H9 (cell line): ENCODE data around the gene FAM240A. TPM values are rescaled to one million over a fixed set of nuclear protein-coding genes. Genes with fewer than 3 reads are reported as not detected.

Experiments
- DNase-seq: peaks from one replicate; pipeline ENCODE4 v3.0.0-alpha.2; 2017
- H2AFZ ChIP-seq: one replicate; pipeline ENCODE4 v1.6.1; 2013; ENCODE audit warnings: mild to moderate bottlenecking, low read length, control low read depth, moderate library complexity
- H2AK5ac ChIP-seq: 2 replicates; pipeline ENCODE4 v1.6.1; 2013; ENCODE audit warnings: low read length, control low read depth, mixed read lengths; ENCODE audit not compliant: insufficient read length
- H2BK120ac ChIP-seq: one replicate; pipeline ENCODE4 v1.6.1; 2013; ENCODE audit warnings: low read depth, mild to moderate bottlenecking, low read length, control low read depth, inconsistent platforms; ENCODE audit not compliant: poor library complexity, severe bottlenecking
- H2BK12ac ChIP-seq: 2 replicates; pipeline ENCODE4 v1.6.1; 2013; ENCODE audit warnings: low read length, control low read depth, mixed read lengths, low read depth; ENCODE audit not compliant: insufficient read length
- H2BK15ac ChIP-seq: 2 replicates; pipeline ENCODE4 v1.6.1; 2013; ENCODE audit warnings: low read depth, low read length, control low read depth
- H2BK20ac ChIP-seq: one replicate; pipeline ENCODE4 v1.6.1; 2013; ENCODE audit warnings: low read depth, mild to moderate bottlenecking, low read length, control low read depth, inconsistent platforms; ENCODE audit not compliant: poor library complexity, severe bottlenecking
- H2BK5ac ChIP-seq: 2 replicates; pipeline ENCODE4 v1.6.1; 2013; ENCODE audit warnings: low read length, control low read depth, mixed read lengths; ENCODE audit not compliant: insufficient read length
- H3K14ac ChIP-seq: 2 replicates; pipeline ENCODE4 v1.6.1; 2013; ENCODE audit warnings: low read length, control low read depth; ENCODE audit not compliant: insufficient read depth
- H3K18ac ChIP-seq: 2 replicates; pipeline ENCODE4 v1.6.1; 2013; ENCODE audit warnings: low read depth, mild to moderate bottlenecking, mixed read lengths, low read length, control low read depth; ENCODE audit not compliant: insufficient read length
- H3K23ac ChIP-seq: 2 replicates; pipeline ENCODE4 v1.6.1; 2013; ENCODE audit warnings: low read length, control low read depth, mixed read lengths, low read depth; ENCODE audit not compliant: insufficient read length
- H3K23me2 ChIP-seq: 2 replicates; pipeline ENCODE4 v1.6.1; 2013; ENCODE audit warnings: low read depth, mild to moderate bottlenecking, mixed read lengths, low read length, control low read depth; ENCODE audit not compliant: insufficient read length, poor library complexity, severe bottlenecking
- H3K27ac ChIP-seq: 2 replicates; pipeline ENCODE4 v1.5.1; 2013; ENCODE audit warnings: low read length, control low read depth, mixed read lengths, low read depth; ENCODE audit not compliant: insufficient read length
- H3K27me3 ChIP-seq: 2 replicates; pipeline ENCODE4 v1.6.1; 2013; ENCODE audit warnings: low read length, control low read depth, inconsistent platforms; ENCODE audit not compliant: insufficient read depth
- H3K4ac ChIP-seq: 2 replicates; pipeline ENCODE4 v1.6.1; 2013; ENCODE audit warnings: low read depth, mild to moderate bottlenecking, control low read depth, inconsistent platforms, low read length, moderate library complexity
- H3K4me1 ChIP-seq: 2 replicates; pipeline ENCODE4 v1.6.1; 2013; ENCODE audit warnings: low read length, control low read depth, inconsistent platforms; ENCODE audit not compliant: insufficient read depth
- H3K4me2 ChIP-seq: 2 replicates; pipeline ENCODE4 v1.6.1; 2013; ENCODE audit warnings: low read length, control low read depth, mixed read lengths; ENCODE audit not compliant: insufficient read length, insufficient read depth
- H3K56ac ChIP-seq: 2 replicates; pipeline ENCODE4 v1.6.1; 2013; ENCODE audit warnings: low read depth, mild to moderate bottlenecking, mixed read lengths, low read length, control low read depth; ENCODE audit not compliant: insufficient read length
- H3K79me1 ChIP-seq: 2 replicates; pipeline ENCODE4 v1.6.1; 2013; ENCODE audit warnings: low read depth, mild to moderate bottlenecking, moderate library complexity, low read length, control low read depth, inconsistent platforms; ENCODE audit not compliant: insufficient read depth, poor library complexity, severe bottlenecking
- H3K79me2 ChIP-seq: 2 replicates; pipeline ENCODE4 v1.6.1; 2013; ENCODE audit warnings: low read length, control low read depth, inconsistent platforms; ENCODE audit not compliant: insufficient read depth
- H3K9ac ChIP-seq: 2 replicates; pipeline ENCODE4 v1.6.1; 2013; ENCODE audit warnings: low read length, control low read depth, mixed read lengths; ENCODE audit not compliant: insufficient read length; ENCODE audit errors: extremely low read depth
- H3K9me3 ChIP-seq: one replicate; pipeline ENCODE4 v1.6.1; 2013; ENCODE audit warnings: low read depth, low read length, inconsistent platforms; ENCODE audit not compliant: control insufficient read depth
- H3T11ph ChIP-seq: one replicate; pipeline ENCODE4 v1.6.1; 2013; ENCODE audit warnings: mild to moderate bottlenecking, low read length, control low read depth, inconsistent platforms
- H4K20me1 ChIP-seq: one replicate; pipeline ENCODE4 v1.6.1; 2013; ENCODE audit not compliant: control insufficient read depth, insufficient read length, insufficient read depth
- H4K5ac ChIP-seq: 2 replicates; pipeline ENCODE4 v1.6.1; 2013; ENCODE audit warnings: low read depth, mild to moderate bottlenecking, mixed read lengths, low read length, control low read depth; ENCODE audit not compliant: insufficient read length
- H4K8ac ChIP-seq: replicated peaks from 2 replicates; pipeline ENCODE4 v1.6.1; 2013; ENCODE audit warnings: low read length, control low read depth, mixed read lengths, low read depth; ENCODE audit not compliant: insufficient read length
- H4K91ac ChIP-seq: 2 replicates; pipeline ENCODE4 v1.6.1; 2013; ENCODE audit warnings: low read depth, mild to moderate bottlenecking, moderate library complexity, mixed read lengths, low read length, control low read depth; ENCODE audit not compliant: insufficient read length
- H3K27ac Mint-ChIP-seq, 3 experiments: 2 replicates in 2 of 3; 3 replicates in 1 of 3; pipeline ENCODE4 v1.8.0; 2020 to 2021; ENCODE audit warnings: mixed read lengths in 3 of 3, mild to moderate bottlenecking in 1 of 3, moderate library complexity in 1 of 3
- H3K27me3 Mint-ChIP-seq: 2 replicates; pipeline ENCODE4 v1.8.0; 2021; ENCODE audit warnings: low read depth, mild to moderate bottlenecking, moderate library complexity, mixed read lengths
- H3K36me3 Mint-ChIP-seq, 3 experiments: 2 replicates in 2 of 3; 3 replicates in 1 of 3; pipeline ENCODE4 v1.8.0; 2020 to 2021; ENCODE audit warnings: low read depth in 3 of 3, mixed read lengths in 3 of 3; ENCODE audit not compliant: insufficient read depth in 1 of 3
- H3K4me1 Mint-ChIP-seq, 2 experiments: 2 replicates each; pipeline ENCODE4 v1.8.0; 2020; ENCODE audit warnings: mixed read lengths in 2 of 2
- H3K4me3 Mint-ChIP-seq, 2 experiments: 2 replicates in 1 of 2; 3 replicates in 1 of 2; pipeline ENCODE4 v1.8.0; 2020 to 2021; ENCODE audit warnings: mild to moderate bottlenecking in 2 of 2, mixed read lengths in 2 of 2, moderate library complexity in 1 of 2
- H3K9me3 Mint-ChIP-seq, 2 experiments: 2 replicates in 1 of 2; 3 replicates in 1 of 2; pipeline ENCODE4 v1.8.0; 2020; ENCODE audit warnings: mild to moderate bottlenecking in 2 of 2, mixed read lengths in 2 of 2, moderate library complexity in 1 of 2
- WGBS: extraction: QIAGEN DNeasy Blood & Tissue Kit; methylation state at CpG from one replicate; pipeline ENCODE4 v1.1.7; 2013; ENCODE audit warnings: missing lambda C conversion rate, low lambda C conversion rate, mixed read lengths; ENCODE audit not compliant: insufficient read length; ENCODE audit errors: extremely low coverage; 5-methylcytosine and 5-hydroxymethylcytosine counted together
- total RNA-seq: library from RNA; stranded (reverse); gene quantifications from 2 replicates; pipeline ENCODE4 v1.2.1, GENCODE V29; 2021
- TF ChIP-seq, protein P1 (sequence below): fragments of 200-600 bp; sonication (generic); conservative IDR thresholded peaks from 3 replicates; pipeline ENCODE4 v1.8.0; 2021; ENCODE audit warnings: antibody characterized with exemption, mild to moderate bottlenecking

The FAM240A gene
- total RNA-seq, 1 experiment from 2014 or later = 0.11 TPM

DNA sequence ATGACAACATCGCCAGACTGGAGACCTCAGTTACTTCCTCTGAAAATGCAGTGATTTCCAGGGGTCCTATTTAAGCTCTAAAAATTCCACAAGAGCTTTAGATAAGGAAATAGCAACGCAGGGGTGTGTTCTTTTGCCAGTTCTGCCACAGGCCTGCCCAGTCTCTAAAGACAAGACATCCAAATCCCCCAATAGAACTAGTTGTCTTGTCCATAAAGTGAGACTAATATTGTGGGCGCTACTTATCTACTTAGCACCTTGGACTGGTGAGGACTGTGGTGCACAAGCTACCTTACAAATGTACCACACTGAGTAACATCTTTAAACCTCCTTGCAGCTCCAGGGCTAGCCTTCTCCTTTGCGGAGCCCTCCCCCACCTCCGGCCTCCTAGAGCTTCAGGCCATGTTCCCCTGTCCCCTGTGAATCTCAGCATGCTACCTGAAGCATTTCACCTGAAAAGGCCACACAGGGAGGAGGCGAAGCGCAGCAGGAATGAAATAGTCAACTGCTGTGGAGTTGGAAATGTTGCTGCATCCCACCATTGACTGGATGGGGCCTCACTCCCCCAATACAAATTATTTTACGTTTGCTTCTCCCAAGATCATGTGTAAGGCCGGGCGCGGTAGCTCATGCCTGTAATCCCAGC lies 36.6 kb upstream of the FAM240A start:
- peak overlapping the region; percentile 39 for H4K5ac ChIP-seq
- Mint-ChIP-seq H3K27me3 (no peaks in the 10 kb centered on the region), H3K4me1 (peaks cover 54 to 77% of the 10 kb centered on the region in 2 experiments), H3K27ac (peak overlapping the region; percentile 99), H3K9me3 (no peaks in the 10 kb centered on the region; a peak in 1 of 5 replicates), H3K4me3 (peak overlapping the region; percentile 90 to 92), H3K36me3 (peaks cover 22 to 29% (median 23%) of the 10 kb centered on the region in 3 experiments)
- peak overlapping the region; percentile 84 for H3K4me2 ChIP-seq
- H2BK5ac ChIP-seq = peak overlapping the region; percentile 60
- peak overlapping the region; percentile 96 for H3K27ac ChIP-seq
- TF ChIP-seq, protein P1, sequence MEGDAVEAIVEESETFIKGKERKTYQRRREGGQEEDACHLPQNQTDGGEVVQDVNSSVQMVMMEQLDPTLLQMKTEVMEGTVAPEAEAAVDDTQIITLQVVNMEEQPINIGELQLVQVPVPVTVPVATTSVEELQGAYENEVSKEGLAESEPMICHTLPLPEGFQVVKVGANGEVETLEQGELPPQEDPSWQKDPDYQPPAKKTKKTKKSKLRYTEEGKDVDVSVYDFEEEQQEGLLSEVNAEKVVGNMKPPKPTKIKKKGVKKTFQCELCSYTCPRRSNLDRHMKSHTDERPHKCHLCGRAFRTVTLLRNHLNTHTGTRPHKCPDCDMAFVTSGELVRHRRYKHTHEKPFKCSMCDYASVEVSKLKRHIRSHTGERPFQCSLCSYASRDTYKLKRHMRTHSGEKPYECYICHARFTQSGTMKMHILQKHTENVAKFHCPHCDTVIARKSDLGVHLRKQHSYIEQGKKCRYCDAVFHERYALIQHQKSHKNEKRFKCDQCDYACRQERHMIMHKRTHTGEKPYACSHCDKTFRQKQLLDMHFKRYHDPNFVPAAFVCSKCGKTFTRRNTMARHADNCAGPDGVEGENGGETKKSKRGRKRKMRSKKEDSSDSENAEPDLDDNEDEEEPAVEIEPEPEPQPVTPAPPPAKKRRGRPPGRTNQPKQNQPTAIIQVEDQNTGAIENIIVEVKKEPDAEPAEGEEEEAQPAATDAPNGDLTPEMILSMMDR = no peak
- no peak overlapping the region for H2BK20ac ChIP-seq
- H3K56ac ChIP-seq = no peak overlapping the region
- H3K79me2 ChIP-seq = peaks cover 22% of the 10 kb centered on the region; the same call in 1 of the 2 replicates
- H3K14ac ChIP-seq = no peak overlapping the region; the same call in 1 of the 2 replicates
- H3K9ac ChIP-seq = peak overlapping the region; percentile 67
- no CpG with 5 or more reads among the region's 11 CpGs for WGBS
- H3K23me2 ChIP-seq = peaks cover 26% of the 10 kb centered on the region
- no peaks in the 10 kb centered on the region for H3K9me3 ChIP-seq
- peak; percentile 75 for DNase-seq
- H2BK120ac ChIP-seq = no peak overlapping the region
- H3K4ac ChIP-seq = no peak overlapping the region
- peaks cover 5% of the 10 kb centered on the region for H3K79me1 ChIP-seq
- H4K91ac ChIP-seq = no peak overlapping the region
- no peak overlapping the region for H3T11ph ChIP-seq
- no peak overlapping the region for H2AFZ ChIP-seq
- peak overlapping the region; percentile 26 for H2BK12ac ChIP-seq
- no peaks in the 10 kb centered on the region for H3K27me3 ChIP-seq
- peak overlapping the region; percentile 70 for H3K18ac ChIP-seq
- no peak overlapping the region for H2AK5ac ChIP-seq
- H2BK15ac ChIP-seq = no peak overlapping the region
- no peaks in the 10 kb centered on the region for H4K20me1 ChIP-seq
- no peak overlapping the region for H4K8ac ChIP-seq
- no peak overlapping the region for H3K23ac ChIP-seq
- peaks cover 16% of the 10 kb centered on the region for H3K4me1 ChIP-seq
